Cardiac ventricle fibroblast (primary cell): Measurements from ENCODE around the gene BPNT1. TPM values are rescaled to one million over a fixed set of nuclear protein-coding genes. Genes with fewer than 3 reads are reported as not detected.

Source experiments
- total RNA-seq: library from RNA; depleted of rRNA; stranded (reverse); fragments of >200 nt; gene quantifications from 2 replicates; pipeline ENCODE4 v1.2.3, GENCODE V29; 2015

The BPNT1 gene, protein sequence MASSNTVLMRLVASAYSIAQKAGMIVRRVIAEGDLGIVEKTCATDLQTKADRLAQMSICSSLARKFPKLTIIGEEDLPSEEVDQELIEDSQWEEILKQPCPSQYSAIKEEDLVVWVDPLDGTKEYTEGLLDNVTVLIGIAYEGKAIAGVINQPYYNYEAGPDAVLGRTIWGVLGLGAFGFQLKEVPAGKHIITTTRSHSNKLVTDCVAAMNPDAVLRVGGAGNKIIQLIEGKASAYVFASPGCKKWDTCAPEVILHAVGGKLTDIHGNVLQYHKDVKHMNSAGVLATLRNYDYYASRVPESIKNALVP
- total RNA-seq = 12.2 and 15.3 TPM in 2 replicates

DNA sequence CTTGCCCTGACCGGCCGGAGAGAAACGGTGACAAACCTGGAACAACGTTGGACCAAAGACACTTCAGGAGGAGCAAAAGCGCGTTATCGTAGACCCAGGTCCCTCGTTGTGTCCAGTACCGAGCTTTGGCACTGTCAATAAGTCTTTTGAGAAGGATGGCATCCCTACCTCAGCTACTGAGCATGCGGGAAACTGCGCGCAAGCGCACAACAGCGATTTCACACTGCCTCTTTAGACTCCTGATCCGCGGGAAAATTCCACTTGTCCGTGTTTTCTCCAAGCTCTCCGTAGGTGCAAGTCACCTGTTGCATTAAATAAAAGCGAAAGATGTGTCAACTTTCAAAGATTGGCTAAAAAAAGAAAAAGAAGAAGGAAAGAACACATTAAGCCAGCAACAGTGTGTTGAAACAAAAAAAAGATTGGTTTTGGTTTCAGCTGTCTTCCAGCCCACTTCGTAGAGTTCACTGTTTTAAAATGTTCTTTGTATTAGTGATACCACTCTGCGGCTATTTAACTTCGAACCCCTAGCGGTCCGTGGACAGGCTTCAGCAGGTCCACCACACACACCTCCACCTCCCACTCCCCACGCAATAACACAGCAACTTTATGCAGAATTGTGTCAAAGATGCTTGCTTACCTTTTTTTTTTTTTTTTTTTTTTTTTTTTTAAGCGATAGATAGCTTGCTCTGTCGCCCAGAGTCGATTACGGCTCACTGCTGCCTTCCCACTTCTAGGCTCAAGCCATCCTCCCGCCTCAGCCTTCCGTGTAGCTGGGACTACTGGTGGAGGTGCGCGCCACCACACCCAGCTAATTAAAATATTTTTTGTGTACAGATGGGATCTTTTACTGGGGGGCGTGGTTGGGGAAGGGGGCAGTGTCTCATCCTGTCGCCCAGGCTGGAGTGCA lies at the start of gene BPNT1:
Gene BPNT1, minus strand, starts transcription at position 139 of the 907 bp plus-strand sequence. CDS start 9,942 bp downstream, outside the sequence.

DNA sequence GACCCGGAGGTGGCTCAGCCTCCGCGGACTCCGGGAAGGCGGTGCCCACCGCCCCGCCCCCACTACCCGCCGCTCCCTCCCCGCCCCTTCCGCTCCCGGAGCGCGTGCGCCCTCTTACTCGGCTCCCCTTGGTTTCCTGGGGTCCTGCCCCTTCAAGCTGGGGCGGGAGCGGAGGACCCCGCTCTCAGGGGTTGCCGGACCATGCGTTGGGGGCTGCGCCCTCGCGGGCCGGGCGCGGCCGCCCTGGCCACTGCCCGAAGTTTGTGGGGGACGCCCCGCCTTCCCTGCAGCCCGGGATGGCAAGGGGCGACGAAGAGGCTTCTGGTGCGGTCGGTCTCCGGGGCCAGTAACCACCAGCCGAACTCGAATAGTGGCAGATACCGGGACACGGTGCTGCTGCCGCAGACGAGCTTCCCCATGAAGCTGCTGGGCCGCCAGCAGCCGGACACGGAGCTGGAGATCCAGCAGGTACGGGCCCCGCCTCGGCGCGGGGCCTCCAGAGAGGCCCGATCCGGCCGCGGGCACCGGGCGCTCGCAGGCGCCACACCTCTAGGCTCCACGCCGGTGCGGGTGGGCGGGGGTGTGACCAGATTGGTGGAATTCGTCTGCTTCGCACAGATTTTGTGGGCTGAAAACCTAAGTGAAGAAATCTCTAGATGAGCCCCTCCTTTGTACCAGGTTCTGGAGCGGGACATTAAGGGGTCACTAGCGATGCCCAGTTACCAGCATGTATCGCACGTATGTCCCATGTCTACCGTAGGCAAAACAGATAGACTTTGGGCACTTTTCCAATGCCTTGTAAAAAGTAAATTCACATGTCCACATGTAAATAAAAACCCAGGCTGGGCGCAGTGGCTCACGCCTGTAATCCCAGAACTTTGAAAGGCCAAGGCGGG lies 4.7 kb upstream of the BPNT1 start, which contains the start of gene IARS2:
Gene IARS2, plus strand, starts transcription at position 117 of the 896 bp plus-strand sequence. Its CDS starts 85 bp downstream, at position 202.

DNA sequence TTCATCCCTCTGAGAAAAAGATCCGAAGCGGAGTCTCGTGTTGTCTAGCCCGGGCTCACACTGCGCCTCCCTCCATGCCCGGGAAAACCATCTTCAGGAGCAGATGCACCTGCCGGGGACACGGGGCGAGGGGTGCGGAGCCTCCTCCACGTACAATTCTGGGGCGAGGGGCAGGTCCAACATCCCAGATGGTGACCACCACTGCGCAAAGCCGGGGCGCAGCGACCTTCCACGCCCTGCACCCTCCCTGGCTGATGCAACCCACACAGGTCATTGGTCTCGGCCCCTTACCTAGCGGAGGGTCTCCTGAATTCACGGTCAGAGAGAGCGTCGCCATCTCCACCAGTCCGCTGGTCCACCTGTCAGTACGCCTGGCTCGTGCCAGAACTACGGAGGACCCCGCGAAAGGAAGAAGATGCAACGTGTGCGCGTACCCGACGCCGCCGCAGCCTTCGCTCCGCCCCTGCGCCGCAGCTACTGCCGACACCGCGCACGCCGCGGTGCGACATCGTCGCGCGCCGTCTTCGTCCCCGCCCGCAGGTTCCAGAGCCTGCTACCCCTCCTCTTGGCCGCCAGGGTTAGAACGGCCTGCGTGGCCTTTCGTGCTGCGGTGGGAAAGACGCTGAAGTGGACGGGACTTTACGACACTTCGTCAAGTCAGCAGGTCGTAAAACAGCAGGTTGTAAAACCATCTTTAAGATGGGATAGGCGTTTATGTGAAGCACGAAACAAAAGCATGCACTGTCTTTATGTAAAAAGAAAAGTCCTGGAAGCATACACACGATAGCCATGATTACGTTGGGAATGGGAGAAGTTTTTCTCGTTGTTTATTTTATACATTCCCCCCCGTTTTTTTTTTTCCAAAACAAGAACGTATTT lies 43.3 kb downstream of the BPNT1 start, which contains the start of gene EPRS1:
Gene EPRS1, minus strand, starts transcription at position 454 of the 879 bp plus-strand sequence. Its CDS starts 117 bp downstream, at position 337.

Other genes starting within 250 kb of the BPNT1 start
- not detected in 2 replicates for gene SLC30A10, start 161.2 kb downstream of the BPNT1 start, total RNA-seq
- gene EPRS1, start 43.3 kb downstream of the BPNT1 start, total RNA-seq = 52.5 and 52.7 TPM in 2 replicates
- gene IARS2, start 4.3 kb upstream of the BPNT1 start, total RNA-seq = 63.2 and 68.3 TPM in 2 replicates
- 17.3 and 19.6 TPM in 2 replicates for gene RAB3GAP2, start 182.7 kb upstream of the BPNT1 start, total RNA-seq